HG03064 (cell line): ENCODE data around the gene NLN.
"Not testable (repeated sequence)": the region's sequence is repeated elsewhere in the genome, so short reads cannot be mapped to it uniquely, and the experiment has no call there.

ENCODE experiments used
- ATAC-seq: cut with Tn5 transposase; IDR thresholded peaks from one replicate; pipeline ENCODE4 v1.9.1; 2021; ENCODE audit warnings: low read depth; ENCODE audit not compliant: unreplicated experiment

Gene NLN

DNA sequence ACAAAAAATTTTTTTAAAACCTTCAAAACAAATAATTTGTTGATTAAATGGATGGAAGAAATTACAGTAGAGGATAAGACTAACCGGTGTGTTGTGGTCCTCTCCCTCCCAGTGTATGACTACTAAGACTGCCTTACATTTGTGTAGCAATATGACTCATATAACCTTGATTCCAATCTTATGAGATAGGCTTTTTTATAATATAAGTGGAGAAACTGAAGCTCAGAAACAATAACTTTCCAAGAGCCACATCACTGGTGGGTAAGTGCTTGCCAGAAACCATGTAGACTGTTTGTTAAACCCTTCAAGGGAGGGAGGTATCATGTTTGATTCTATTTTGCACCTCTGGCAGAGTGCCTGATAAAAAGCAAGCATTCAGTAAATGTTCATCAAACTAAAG lies 47.5 kb downstream of the NLN start:
- no peak for ATAC-seq

GRCh38 chr5:65771266-65771665 lies 49.3 kb downstream of the NLN start:
- ATAC-seq: no peak

DNA sequence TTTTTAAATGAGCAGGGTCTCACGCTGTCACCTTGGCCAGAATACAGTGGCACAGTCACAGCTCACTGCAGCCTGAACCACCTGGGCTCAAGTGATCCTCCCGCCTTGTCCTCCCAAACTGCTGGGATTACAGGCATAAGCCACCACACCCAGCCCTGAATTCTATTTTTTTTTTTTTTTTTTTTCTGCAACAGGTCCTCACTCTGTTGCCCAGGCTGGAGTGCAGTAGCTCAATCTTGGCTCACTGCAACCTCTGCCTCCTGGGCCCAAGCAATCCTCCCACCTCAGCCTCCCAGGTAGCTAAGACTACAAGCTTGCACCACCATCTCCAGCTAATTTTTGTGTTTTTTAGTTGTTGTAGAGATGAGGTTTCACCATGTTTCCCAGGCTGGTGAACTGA lies 51.0 kb downstream of the NLN start:
- ATAC-seq: not testable (repeated sequence)

GRCh38 chr5:65774346-65774745 lies 52.3 kb downstream of the NLN start:
- ATAC-seq: no peak

- ATAC-seq: no peak
Measured at GRCh38 chr5:65775476-65775875, 53.5 kb downstream of the NLN start.

- ATAC-seq: no peak
Measured at GRCh38 chr5:65776441-65777141, 54.6 kb downstream of the NLN start.

- no peak for ATAC-seq
Measured at GRCh38 chr5:65778126-65778525, 56.1 kb downstream of the NLN start.

GRCh38 chr5:65779643-65780042 lies 57.6 kb downstream of the NLN start:
- no peak for ATAC-seq

DNA sequence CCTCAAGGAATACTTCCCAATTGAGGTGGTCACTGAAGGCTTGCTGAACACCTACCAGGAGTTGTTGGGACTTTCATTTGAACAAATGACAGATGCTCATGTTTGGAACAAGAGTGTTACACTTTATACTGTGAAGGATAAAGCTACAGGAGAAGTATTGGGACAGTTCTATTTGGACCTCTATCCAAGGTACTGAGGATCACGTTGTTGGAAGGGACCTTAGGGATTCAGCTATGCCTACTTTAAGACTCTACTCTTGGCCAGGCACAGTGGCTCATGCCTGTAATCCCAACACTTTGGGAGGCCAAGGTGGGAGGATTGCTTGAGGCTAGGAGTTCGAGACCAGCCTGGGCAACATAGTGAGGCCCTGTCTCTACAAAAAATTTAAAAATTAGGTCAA lies 66.3 kb downstream of the NLN start:
- not testable (repeated sequence) for ATAC-seq

DNA sequence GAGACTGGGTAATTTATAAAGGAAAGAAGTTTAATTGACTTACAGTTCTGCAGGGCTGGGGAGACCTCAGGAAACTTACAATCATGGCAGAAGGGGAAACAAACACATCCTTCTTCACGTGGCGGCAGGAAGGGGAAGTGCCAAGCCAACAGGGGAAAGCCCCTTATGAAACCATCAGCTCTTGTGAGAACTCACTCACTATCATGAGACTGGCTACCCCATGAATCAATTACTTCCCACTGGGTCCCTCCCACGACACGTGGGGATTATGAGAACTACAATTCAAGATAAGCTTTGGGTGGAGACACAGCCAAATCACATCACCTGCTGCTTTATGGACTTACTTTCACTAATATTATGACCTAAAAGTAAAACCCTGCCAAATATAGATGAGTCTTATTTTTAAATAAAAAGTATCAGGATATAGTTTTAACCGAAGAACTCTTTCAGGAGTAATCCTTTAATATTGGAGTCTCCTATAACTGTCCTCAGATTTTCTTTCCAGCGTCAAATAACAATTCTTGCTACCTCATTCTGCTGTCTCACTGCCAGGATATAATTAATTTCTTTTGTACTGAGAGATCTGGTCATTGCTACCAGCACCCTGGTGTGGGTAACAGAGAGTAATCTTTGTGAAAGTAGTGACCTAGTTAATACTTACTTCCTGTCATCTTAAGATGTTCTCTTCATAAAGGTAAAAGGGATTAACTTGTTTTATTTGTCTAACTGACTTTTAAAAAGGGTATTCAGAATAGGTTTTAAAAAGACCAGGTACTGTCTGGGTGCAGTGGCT lies 68.6 kb downstream of the NLN start:
- no peak for ATAC-seq

GRCh38 chr5:65791712-65792673 lies 70.0 kb downstream of the NLN start:
- ATAC-seq: no peak

- no peak for ATAC-seq
Measured at GRCh38 chr5:65796269-65796668, 74.3 kb downstream of the NLN start.

GRCh38 chr5:65796751-65797316 lies 74.8 kb downstream of the NLN start:
- ATAC-seq: no peak

DNA sequence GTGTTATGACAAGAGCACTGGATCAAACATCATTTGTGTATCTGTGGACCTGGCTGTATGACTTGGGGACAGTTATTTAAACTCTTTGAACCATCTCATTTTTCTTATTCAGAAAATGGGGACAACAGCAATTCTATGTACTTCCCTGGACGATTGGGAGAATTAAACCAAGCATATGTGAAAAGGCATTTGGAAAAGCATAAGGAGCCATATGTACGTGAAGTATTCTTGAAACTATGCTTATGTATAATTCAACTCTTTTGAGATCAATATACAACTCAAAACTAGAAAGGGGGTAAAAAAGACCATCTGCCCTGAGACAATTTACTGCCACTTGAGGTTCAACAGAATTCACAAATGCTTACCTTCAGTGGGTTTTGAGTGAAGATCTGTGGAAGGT lies 75.5 kb downstream of the NLN start:
- no peak for ATAC-seq

- no peak for ATAC-seq
Measured at GRCh38 chr5:65799857-65800256, 77.9 kb downstream of the NLN start.

DNA sequence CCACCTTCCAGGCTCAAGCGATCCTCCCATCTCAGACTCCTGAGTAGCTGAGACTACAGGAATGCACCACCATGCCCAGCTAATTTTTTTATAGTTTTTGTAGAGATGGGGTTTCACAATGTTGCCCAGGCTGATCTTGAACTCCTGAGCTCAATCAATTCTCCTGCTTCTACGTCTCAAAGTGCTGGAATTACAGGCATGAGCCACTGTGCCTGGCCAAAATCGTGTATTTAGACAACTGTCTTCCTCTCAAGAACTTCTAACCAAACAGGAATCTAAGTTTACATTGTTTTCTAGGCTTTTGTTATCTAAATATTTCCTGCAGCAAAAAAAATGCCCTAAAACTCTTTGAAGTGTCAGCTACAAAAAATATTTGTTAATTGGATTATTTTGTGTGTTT lies 78.8 kb downstream of the NLN start:
- ATAC-seq: no peak

GRCh38 chr5:65801352-65801783 lies 79.4 kb downstream of the NLN start:
- no peak for ATAC-seq

GRCh38 chr5:65802080-65802479 lies 80.1 kb downstream of the NLN start:
- ATAC-seq: no peak

- ATAC-seq: no peak
Measured at GRCh38 chr5:65802820-65803219, 80.8 kb downstream of the NLN start.

DNA sequence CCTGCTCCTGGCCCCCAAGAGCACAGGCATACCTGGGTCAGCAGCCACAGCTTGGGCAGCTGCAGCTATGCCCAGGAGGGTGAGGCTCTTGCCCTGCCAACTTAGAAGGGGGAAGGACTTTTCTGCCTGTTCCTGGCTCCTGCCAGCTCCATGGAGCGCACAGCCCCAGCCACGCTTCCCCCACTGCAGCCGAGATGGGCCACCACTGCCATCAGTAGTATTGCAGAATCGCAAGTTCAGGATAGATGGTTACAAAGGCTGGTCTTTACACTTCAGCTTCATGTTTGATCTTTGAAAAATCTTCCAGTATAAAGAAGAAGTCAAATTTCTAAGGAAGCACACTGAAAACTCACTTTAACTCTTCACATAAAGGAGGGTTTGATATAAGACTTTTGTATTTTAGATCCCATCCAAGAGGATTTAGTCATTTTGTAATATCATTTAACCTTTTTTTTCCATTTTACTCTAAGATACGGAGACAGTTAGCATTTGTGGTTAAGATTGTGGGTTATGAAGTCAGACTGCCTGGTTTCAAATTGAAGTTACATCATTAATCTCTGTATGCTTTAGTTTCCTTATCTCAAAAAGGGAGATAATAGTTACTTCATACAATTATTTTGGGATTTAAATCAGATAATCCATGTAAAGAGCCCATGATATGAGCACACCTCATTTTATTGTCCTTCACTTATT lies 81.8 kb downstream of the NLN start:
- ATAC-seq: no peak
